Measurements from ENCODE around the gene GPA33.

Gene GPA33

DNA sequence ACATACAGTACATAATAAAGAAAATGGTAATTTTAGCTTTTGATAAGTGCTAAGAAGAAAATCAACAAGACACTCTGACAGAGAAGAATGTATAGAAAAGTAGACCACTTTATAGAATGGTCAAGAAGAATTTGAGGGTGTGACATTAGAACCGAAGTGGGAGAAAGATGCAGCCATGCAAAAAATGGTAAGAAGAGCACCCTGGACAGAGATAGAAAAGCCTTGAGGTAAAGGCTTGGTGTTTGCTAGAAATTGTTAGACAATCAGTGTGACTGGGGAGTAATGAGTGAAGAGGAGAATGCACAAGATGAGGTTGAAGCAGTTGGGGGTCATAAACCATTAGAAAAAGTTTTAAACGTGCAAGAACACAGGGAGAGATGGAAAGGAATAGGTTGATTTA is 77.6 kb downstream of the GPA33 start:
- DNase-seq (ENCODE audit: low spot score): no peak
- Histone ChIP-seq H3K27ac (no peak overlapping the region), H3K4me3 (no peak overlapping the region)
- TF ChIP-seq, protein P1, sequence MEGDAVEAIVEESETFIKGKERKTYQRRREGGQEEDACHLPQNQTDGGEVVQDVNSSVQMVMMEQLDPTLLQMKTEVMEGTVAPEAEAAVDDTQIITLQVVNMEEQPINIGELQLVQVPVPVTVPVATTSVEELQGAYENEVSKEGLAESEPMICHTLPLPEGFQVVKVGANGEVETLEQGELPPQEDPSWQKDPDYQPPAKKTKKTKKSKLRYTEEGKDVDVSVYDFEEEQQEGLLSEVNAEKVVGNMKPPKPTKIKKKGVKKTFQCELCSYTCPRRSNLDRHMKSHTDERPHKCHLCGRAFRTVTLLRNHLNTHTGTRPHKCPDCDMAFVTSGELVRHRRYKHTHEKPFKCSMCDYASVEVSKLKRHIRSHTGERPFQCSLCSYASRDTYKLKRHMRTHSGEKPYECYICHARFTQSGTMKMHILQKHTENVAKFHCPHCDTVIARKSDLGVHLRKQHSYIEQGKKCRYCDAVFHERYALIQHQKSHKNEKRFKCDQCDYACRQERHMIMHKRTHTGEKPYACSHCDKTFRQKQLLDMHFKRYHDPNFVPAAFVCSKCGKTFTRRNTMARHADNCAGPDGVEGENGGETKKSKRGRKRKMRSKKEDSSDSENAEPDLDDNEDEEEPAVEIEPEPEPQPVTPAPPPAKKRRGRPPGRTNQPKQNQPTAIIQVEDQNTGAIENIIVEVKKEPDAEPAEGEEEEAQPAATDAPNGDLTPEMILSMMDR (IDR thresholded peaks at IDR 0.05): no peak

DNA sequence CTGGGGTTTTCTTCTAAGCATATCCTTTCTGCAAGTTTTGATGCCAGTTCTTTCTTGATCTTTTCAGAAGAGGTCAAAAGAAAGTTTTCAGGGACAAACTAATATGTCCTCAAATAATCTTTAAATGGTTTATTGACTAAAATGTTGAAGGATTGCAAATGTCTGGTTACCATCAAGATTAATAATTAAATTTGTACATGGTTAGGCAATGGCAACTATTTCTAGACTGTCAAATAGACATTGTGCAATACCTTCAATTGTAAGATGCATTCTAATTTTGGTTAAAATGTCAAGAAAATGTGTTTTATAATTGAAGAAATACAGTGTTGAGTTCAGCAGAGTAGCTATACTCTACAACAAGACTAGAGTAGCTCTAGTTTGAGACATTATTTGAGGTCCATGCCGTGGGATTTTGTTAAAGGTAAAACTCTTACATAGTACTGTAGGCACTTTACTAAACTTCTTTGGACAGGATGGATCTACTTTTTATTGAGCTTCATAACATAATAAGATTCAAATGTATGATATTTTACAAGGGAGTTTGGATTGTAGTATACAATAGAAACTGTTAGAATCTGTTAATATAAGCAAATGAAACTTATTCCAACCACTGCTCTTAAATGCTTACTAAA is 78.5 kb downstream of the GPA33 start:
- DNase-seq (ENCODE audit: low spot score): no peak

DNA sequence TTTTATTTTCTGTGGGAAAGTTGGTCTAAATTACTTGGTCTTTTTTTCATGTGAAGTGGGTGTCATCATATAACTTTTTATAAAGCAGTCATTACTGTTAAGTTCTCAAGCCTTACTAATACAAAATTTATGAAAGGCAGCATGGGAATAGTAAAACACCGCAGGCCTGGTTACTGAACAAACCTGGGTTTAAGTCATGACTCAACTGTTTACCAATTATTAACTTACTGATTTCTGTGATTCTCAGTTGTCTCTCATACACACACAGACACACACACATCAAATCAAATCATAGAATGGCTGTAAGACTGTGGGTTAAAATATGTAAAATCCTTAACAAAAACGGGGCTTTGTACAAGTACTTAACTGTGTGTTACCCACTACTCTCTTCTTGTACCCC is 86.5 kb downstream of the GPA33 start:
- no peak for DNase-seq (ENCODE audit: low spot score)
- TF ChIP-seq, protein P1 (IDR thresholded peaks at IDR 0.05): no peak
- no peak overlapping the region for H3K27ac ChIP-seq

More for the DNA sequence above, 78.5 kb downstream of the GPA33 start:
- Histone ChIP-seq H3K27ac (no peak overlapping the region), H3K4me3 (no peak overlapping the region)
- TF ChIP-seq, protein P1 (IDR thresholded peaks at IDR 0.05): no peak

More for the DNA sequence above, 86.5 kb downstream of the GPA33 start:
- no peak overlapping the region for H3K4me3 ChIP-seq
